HL-60 (cell line): ENCODE data around the gene CTSW.
A peak's percentile ranks its signal among the peaks of the same experiment; 100 is the strongest.

Experiments used
- DNase-seq, 2 experiments: peaks; one replicate each; pipeline ENCODE4 v3.0.0-alpha.2; 2010 to 2020; ENCODE audit warnings: low read depth in 1 of 2, low spot score in 1 of 2
- H3K27ac ChIP-seq: fragments of 250-450 bp; sonication (Bioruptor Pico); replicated peaks from 2 replicates; pipeline ENCODE4 v1.5.1; 2020; ENCODE audit warnings: mild to moderate bottlenecking, moderate library complexity
- H3K27me3 ChIP-seq: fragments of 250-450 bp; sonication (Bioruptor Pico); 2 replicates; pipeline ENCODE4 v1.5.1; 2021; ENCODE audit warnings: mild to moderate bottlenecking, moderate library complexity; ENCODE audit not compliant: insufficient read depth, poor library complexity, severe bottlenecking
- H3K4me3 ChIP-seq: replicated peaks from 2 replicates; pipeline ENCODE4 v1.5.1; 2011; ENCODE audit warnings: mild to moderate bottlenecking, control low read depth, low read length; ENCODE audit not compliant: insufficient read depth
- CTCF ChIP-seq: IDR thresholded peaks from one replicate; pipeline ENCODE4 v1.5.1; 2011; ENCODE audit warnings: low read length, control low read depth, inconsistent platforms; ENCODE audit not compliant: insufficient read depth
- GABPA ChIP-seq: IDR thresholded peaks from 2 replicates; pipeline ENCODE4 v1.6.1; 2012; ENCODE audit warnings: low read depth
- POLR2AphosphoS5 ChIP-seq: IDR thresholded peaks from 2 replicates; pipeline ENCODE4 v1.6.1; 2012; ENCODE audit warnings: low read depth
- REST ChIP-seq: IDR thresholded peaks from 2 replicates; pipeline ENCODE4 v1.6.1; 2012; ENCODE audit warnings: low read depth; ENCODE audit not compliant: insufficient replicate concordance
- SPI1 ChIP-seq: IDR thresholded peaks from 2 replicates; pipeline ENCODE4 v1.6.1; 2012; ENCODE audit warnings: low read depth, mild to moderate bottlenecking, borderline replicate concordance

CTSW gene

GRCh38 chr11:65855927-65856363 lies 23.7 kb upstream of the CTSW start:
- Histone ChIP-seq H3K27me3 (no peaks in the 10 kb centered on the region), H3K4me3 (peak overlapping the region; percentile 91), H3K27ac (no peak overlapping the region)
- no peak for DNase-seq
- TF ChIP-seq GABPA (no peak), SPI1 (no peak), POLR2AphosphoS5 (no peak), REST (no peak), CTCF (no peak)

- Histone ChIP-seq H3K27ac (peak overlapping the region; percentile 94), H3K27me3 (no peaks in the 10 kb centered on the region), H3K4me3 (peak overlapping the region; percentile 91)
- peak in 1 of 2 experiments; percentile 87 for DNase-seq
- TF ChIP-seq SPI1 (peak; percentile 94), CTCF (no peak), POLR2AphosphoS5 (peak; percentile 59; the same call in 1 of the 2 replicates), GABPA (peak; percentile 43; the same call in 1 of the 2 replicates)
Observed at GRCh38 chr11:65856689-65857499, 22.7 kb upstream of the CTSW start.

- Histone ChIP-seq H3K4me3 (peak overlapping the region; percentile 91), H3K27me3 (no peaks in the 10 kb centered on the region), H3K27ac (peak overlapping the region; percentile 94)
- TF ChIP-seq REST: no peak
- no peak for TF ChIP-seq GABPA
- TF ChIP-seq POLR2AphosphoS5: no peak
- TF ChIP-seq CTCF: no peak
- TF ChIP-seq SPI1: no peak
- peak in 1 of 2 experiments; percentile 68 for DNase-seq
Observed at GRCh38 chr11:65857500-65857852, 22.2 kb upstream of the CTSW start.
